GM19025 (cell line): ENCODE results near the gene WNK1.

Experiments
- ATAC-seq: cut with Tn5 transposase; IDR thresholded peaks from one replicate; pipeline ENCODE4 v1.9.1; 2021; ENCODE audit warnings: mild to moderate bottlenecking, low read depth, moderate library complexity; ENCODE audit not compliant: unreplicated experiment

Gene WNK1

DNA sequence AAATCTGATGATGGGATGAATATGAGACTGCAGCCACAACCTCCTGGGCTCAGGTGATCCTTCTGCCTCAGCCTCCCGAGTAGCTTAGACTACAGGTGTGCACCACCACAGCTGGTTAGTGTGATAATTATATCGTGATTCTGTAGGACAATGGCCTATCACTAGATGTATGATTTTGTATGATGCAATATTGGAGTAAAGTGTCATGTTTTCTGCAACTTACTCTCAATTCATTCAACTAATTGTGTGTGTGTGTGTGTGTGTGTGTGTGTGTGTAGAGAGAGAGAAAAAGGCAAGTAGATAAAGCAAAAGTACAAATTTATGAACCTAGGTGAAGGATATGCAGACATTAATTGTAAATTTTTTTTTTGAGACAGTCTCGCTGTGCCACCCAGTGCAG, 186.4 kb downstream of the WNK1 start:
- no peak for ATAC-seq

DNA sequence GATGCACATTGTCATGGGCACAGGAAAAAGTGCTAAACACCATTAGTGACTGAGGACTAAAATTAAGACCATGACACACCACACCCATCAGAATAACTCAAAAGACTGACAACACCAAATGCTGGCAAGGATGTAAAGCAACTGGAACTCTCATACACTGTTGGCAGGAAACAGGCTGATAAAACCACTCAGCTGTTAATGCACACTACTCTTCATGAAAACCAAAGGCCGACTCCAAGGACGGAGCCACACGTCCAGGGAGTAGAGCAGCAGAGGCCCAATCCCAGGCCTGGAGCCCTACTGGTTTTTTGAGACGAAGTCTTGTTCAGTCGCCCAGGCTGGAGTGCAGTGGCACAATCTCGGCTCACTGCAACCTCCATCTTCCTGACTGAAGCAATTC, 190.7 kb downstream of the WNK1 start:
- no peak for ATAC-seq

DNA sequence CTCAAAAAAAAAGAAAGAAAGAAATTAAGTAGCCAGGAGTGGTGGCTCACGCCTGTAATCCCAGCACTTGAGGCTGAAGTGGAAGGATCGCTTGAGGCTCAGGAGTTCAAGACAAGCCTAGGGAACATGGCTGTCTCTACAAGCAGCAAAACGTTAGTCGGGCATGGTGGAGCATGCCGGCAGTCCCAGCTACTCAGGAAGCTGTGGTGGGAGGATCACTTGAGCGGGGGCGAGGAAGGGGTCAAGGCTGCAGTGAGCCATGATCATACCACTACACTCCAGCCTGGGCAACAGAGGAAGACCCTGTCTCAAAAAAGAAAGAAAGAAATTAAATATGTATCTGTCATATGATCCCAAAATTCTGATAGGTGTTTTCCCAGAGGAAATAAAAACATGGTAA, 191.8 kb downstream of the WNK1 start:
- ATAC-seq = no peak

DNA sequence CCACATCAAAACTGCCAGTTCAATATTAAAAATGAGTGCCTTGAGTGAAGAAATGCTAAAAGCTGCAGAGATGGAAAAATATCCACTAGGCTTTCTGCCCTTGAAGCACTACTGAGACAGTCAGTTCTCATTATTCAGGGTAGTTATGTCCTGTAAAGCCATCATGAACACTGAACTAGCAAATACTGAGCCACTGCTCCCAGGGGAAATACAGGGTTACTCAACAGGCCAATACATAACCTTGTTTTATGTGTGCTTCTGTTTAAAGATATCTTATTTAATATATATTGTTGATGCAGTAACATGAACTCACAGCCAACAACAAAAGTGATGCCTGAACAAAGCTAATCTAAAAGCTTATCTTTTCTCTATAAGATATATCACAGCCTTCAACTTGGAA, 193.8 kb downstream of the WNK1 start:
- no peak for ATAC-seq

DNA sequence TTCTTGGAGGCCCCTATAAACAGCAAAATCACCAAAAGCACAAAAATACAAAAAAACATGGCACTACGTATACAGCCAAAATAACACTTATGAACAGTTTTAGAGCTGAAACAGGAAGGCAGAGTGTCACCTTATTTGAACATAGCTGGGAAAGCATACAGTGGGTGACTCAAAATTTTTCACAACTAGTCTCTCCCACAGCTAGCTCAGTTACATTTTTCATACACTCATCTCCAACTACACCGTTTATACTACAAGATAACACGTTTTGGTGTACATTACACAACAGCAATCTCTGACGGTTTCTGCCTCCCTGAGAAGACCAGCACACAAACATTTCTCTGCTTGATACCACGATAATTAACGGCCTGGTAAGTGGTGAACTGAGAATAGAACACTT, 194.3 kb downstream of the WNK1 start:
- no peak for ATAC-seq

DNA sequence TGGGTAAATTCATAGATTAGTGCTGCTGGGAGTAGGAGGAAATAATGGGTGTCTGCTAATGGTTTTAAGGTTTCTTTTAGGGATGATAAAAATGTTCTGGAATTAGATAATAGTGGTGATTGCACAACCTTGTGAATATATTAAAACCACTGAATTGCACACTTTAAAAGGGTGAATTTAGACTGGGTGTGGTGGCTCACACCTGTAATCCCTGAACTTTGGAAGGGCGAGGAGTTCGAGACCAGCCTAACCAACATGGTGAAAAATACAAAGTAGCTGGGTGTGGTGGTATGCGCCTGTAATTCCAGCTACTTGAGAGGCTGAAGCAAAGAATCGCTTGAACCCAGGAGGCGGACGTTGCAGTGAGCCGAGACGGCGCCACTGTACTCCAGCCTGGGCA, 195.9 kb downstream of the WNK1 start:
- no peak for ATAC-seq

DNA sequence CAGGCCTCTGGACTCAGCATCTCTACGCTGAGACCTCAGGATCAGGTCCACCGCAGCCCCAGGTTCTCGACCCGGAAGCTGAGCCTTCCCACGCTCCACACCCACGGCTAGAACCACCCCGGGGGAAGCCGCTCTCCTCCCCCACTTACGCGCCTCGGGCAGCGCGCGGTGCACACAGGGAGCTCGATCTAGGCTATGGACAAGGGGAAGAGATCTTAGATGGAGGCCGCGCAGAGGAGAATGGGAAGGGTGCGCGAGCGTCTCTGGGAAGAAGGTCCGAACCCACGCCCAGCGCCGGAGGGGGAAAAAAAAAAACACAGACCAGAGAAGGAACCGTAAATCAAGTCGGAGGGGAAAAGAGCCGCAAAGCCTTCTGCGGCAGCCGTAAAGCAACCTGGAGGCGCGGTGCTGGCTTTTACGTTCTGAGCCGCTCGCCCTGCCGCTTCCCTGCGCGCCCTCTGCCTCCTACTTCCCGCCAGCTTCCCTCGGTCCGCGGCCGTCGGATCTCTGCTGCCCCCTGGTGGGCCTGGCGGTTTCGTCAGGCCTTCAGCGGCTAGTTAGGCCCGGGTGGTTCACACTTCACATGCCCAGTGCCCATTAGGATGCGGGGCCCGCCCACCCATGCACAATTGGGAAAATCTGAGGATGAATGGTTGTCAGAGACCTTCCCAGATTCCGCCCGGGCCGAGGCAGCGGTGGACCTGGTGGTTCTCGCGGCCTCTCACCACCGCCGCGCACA, 197.2 kb downstream of the WNK1 start, which contains the start of gene RAD52:
Gene RAD52, minus strand, starts transcription at position 242 of the 739 bp plus-strand sequence. CDS start 16,636 bp downstream, outside the sequence.
- ATAC-seq = peak; percentile 80

DNA sequence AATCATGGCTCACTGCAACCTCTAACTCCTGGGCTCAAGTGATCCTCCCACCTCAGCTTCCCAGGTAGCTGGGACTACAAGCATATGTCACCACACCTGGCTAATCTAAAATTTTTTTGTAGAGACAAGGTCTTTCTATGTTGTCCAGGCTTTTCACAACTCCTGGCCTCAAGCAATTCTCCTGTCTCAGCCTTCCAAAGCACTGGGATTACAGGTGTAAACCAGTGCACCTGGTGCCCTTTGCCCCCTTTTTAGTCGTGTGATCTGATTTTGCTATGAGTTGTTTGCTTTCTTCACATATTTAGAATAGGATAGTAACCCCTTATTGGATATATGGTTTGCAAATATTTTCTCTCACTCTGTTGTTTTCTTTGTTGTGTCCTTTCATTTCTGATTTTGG, 198.8 kb downstream of the WNK1 start:
- no peak for ATAC-seq

DNA sequence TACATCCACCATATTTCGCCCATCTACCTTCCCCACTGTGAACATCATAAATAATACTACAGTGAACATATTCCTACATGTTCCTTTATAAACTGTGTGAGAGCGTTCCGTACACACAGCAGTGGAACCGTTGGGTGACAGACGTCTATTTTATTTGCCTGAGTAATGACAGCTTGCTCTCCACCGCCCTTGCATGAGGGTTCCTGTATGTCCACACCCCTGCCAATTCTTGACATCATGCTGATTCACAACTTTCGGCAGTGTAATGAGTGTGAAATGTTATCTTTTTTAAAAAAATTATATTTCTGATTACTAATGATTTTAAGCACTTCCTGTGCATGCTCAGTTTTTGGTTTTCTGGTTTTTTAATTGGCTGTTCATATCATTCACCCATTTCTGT, 201.4 kb downstream of the WNK1 start:
- no peak for ATAC-seq

DNA sequence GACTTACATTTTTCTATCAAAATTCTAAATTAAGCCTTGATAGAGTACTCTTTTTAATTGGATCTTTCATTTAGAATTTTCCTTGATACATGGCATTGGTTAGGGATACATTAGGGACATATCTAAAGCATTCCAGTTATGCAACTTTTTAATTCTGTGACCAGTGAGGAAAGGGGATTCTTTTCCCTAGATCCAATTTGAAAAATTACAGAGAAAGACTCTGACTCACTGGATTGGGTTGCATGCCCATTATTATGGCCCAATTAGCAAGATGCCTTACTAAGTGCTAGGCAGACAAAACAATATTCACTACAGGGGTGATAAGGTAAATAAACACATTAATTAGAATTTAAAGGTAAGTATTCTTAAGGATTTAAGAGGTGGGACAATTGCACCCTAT, 202.4 kb downstream of the WNK1 start:
- ATAC-seq = no peak

DNA sequence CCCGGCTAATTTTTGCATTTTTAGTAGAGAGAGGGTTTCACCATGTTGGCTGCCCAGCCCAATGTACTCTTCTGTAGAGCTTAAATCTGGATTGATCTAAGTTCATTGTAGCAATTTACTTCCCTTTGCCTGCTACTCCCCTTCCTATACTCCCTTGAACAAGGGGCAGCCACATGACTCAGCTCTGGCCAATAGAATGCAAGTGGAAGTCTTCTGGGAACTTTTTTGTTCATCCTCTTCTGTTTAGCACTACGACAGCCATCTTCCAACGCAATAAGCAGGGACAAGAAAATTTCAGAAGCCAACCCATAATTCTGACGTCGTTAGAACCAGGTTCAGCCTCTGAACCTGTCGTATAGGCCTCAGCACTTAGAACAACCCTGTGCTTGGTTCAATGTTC, 203.6 kb downstream of the WNK1 start:
- no peak for ATAC-seq

DNA sequence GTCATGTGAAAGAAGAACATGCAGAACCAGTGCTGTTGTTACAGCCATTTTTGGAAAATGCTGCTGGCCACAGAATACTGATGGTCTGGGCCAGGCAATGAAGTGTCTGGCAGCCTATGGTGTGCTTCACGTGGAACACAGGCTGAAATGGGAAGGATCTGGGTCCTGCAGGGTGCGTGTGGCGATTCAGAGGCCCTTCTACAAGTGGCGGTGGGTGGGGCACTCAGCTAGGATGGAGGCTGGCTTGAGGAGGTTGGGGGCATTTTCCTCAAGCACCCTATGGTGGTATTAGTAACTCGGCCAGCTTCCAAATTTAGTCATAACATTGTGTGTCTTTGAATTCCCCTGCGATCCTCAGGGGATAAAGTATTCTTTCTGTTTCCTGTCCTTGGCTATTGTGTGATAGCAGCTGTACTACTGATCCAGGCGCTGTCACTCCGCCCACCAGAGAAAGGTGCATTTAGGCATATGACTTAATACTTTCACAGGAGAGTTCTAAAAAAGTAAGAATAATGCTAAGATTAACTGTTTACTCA, 206.3 kb downstream of the WNK1 start:
- ATAC-seq = no peak
